ENCODE measurements around the gene SLC35C1. TPM values are rescaled to one million over a fixed set of nuclear protein-coding genes. Genes with fewer than 3 reads are reported as not detected.
A peak's percentile ranks its signal among the peaks of the same experiment; 100 is the strongest.

The SLC35C1 gene
- total and polyA plus RNA-seq, 3 experiments from 2014 or later = 17.7 to 22.4 (median 18.1) TPM

GRCh38 chr11:45809456-45810395 is 4.8 kb downstream of the SLC35C1 start:
- Histone ChIP-seq H3K27me3 (ENCODE audit: insufficient read depth, low read length, poor library complexity, severe bottlenecking) (no peaks in the 10 kb centered on the region), H3K9me3 (ENCODE audit: low read length) (no peaks in the 10 kb centered on the region), H3K4me3 (ENCODE audit: low read length) (no peak overlapping the region), H3K4me1 (ENCODE audit: insufficient read depth, low read length) (peaks cover 37% of the 10 kb centered on the region), H3K27ac (ENCODE audit: low read depth, low read length) (no peak overlapping the region), H3K36me3 (ENCODE audit: insufficient read depth, low read length) (peaks cover 9% of the 10 kb centered on the region)
- peaks cover 0 to 66% (median 4%) of the 10 kb centered on the region in 3 donors for H3K36me3 Mint-ChIP-seq
- no peaks in the 10 kb centered on the region for H3K27me3 Mint-ChIP-seq
- peak overlapping the region in 7 of 8 donors; percentile 4 to 87 (median 75) for H3K27ac Mint-ChIP-seq
- POLR2A ChIA-PET = no interaction called here
- peaks cover 33 to 54% (median 44%) of the 10 kb centered on the region in 3 donors for H3K4me1 Mint-ChIP-seq
- CTCF ChIA-PET = interaction anchor here (1.4 kb wide), 1 partner anchor 16 kb away, joined by 3 read pairs; no protein-coding TSS in a partner anchor
- no peak for DNase-seq
- H3K9me3 Mint-ChIP-seq = no peaks in the 10 kb centered on the region
- peak overlapping the region in 2 of 7 donors; percentile 28 to 30 for H3K4me3 Mint-ChIP-seq

GRCh38 chr11:45810431-45811108 is 5.6 kb downstream of the SLC35C1 start:
- POLR2A ChIA-PET = no interaction called here
- CTCF ChIA-PET = no interaction called here
- H3K36me3 ChIP-seq (ENCODE audit: insufficient read depth, low read length) = peaks cover 9% of the 10 kb centered on the region
- Mint-ChIP-seq H3K27me3 (no peaks in the 10 kb centered on the region), H3K36me3 (peaks cover 0 to 62% (median 4%) of the 10 kb centered on the region in 3 donors), H3K4me3 (peak overlapping the region in 1 of 7 donors; percentile 37), H3K9me3 (no peaks in the 10 kb centered on the region), H3K4me1 (peaks cover 33 to 47% (median 44%) of the 10 kb centered on the region in 3 donors), H3K27ac (peak overlapping the region in 2 of 8 donors; percentile 39 to 83)
- peaks cover 34% of the 10 kb centered on the region for H3K4me1 ChIP-seq (ENCODE audit: insufficient read depth, low read length)
- no peak for DNase-seq
- H3K4me3 ChIP-seq (ENCODE audit: low read length) = no peak overlapping the region
- H3K27me3 ChIP-seq (ENCODE audit: insufficient read depth, low read length, poor library complexity, severe bottlenecking) = no peaks in the 10 kb centered on the region
- H3K9me3 ChIP-seq (ENCODE audit: low read length) = no peaks in the 10 kb centered on the region
- H3K27ac ChIP-seq (ENCODE audit: low read depth, low read length) = no peak overlapping the region

GRCh38 chr11:45811109-45811435 is 6.1 kb downstream of the SLC35C1 start:
- no peaks in the 10 kb centered on the region for H3K27me3 Mint-ChIP-seq
- H3K4me3 Mint-ChIP-seq = peak overlapping the region in 1 of 7 donors; percentile 37

GRCh38 chr11:45811571-45812290 is 6.8 kb downstream of the SLC35C1 start:
- Histone ChIP-seq H3K4me3 (ENCODE audit: low read length) (no peak overlapping the region), H3K9me3 (ENCODE audit: low read length) (no peaks in the 10 kb centered on the region), H3K36me3 (ENCODE audit: insufficient read depth, low read length) (peaks cover 9% of the 10 kb centered on the region), H3K27me3 (ENCODE audit: insufficient read depth, low read length, poor library complexity, severe bottlenecking) (no peaks in the 10 kb centered on the region), H3K27ac (ENCODE audit: low read depth, low read length) (no peak overlapping the region), H3K4me1 (ENCODE audit: insufficient read depth, low read length) (peaks cover 23% of the 10 kb centered on the region)
- H3K4me3 Mint-ChIP-seq = no peak overlapping the region
- H3K9me3 Mint-ChIP-seq = no peaks in the 10 kb centered on the region
- H3K27me3 Mint-ChIP-seq = no peaks in the 10 kb centered on the region
- H3K36me3 Mint-ChIP-seq = peaks cover 0 to 53% (median 4%) of the 10 kb centered on the region in 3 donors
- peak overlapping the region in 1 of 8 donors; percentile 61 for H3K27ac Mint-ChIP-seq
- peaks cover 24 to 35% (median 34%) of the 10 kb centered on the region in 3 donors for H3K4me1 Mint-ChIP-seq
- DNase-seq = no peak
- ChIA-PET CTCF (interaction anchor here (1.4 to 1.6 kb wide), 2 partner anchors 12 to 40 kb away, joined by 4 to 6 read pairs; no protein-coding TSS in a partner anchor), POLR2A (no interaction called here)

More at GRCh38 chr11:45811109-45811435, 6.1 kb downstream of the SLC35C1 start:
- Histone ChIP-seq H3K4me3 (ENCODE audit: low read length) (no peak overlapping the region), H3K36me3 (ENCODE audit: insufficient read depth, low read length) (peaks cover 9% of the 10 kb centered on the region), H3K27me3 (ENCODE audit: insufficient read depth, low read length, poor library complexity, severe bottlenecking) (no peaks in the 10 kb centered on the region), H3K9me3 (ENCODE audit: low read length) (no peaks in the 10 kb centered on the region), H3K4me1 (ENCODE audit: insufficient read depth, low read length) (peaks cover 29% of the 10 kb centered on the region), H3K27ac (ENCODE audit: low read depth, low read length) (no peak overlapping the region)
- Mint-ChIP-seq H3K27ac (no peak overlapping the region), H3K36me3 (peaks cover 0 to 59% (median 4%) of the 10 kb centered on the region in 3 donors), H3K4me1 (peaks cover 29 to 42% (median 41%) of the 10 kb centered on the region in 3 donors), H3K9me3 (no peaks in the 10 kb centered on the region)
- ChIA-PET CTCF (no interaction called here), POLR2A (no interaction called here)
- DNase-seq = no peak

- no peaks in the 10 kb centered on the region for H3K9me3 Mint-ChIP-seq
- peak overlapping the region in 5 of 8 donors; percentile 21 to 87 (median 68) for H3K27ac Mint-ChIP-seq
- no peak overlapping the region for H3K4me3 Mint-ChIP-seq
- Histone ChIP-seq H3K27ac (ENCODE audit: low read depth, low read length) (no peak overlapping the region), H3K27me3 (ENCODE audit: insufficient read depth, low read length, poor library complexity, severe bottlenecking) (no peaks in the 10 kb centered on the region), H3K36me3 (ENCODE audit: insufficient read depth, low read length) (peaks cover 9% of the 10 kb centered on the region), H3K9me3 (ENCODE audit: low read length) (no peaks in the 10 kb centered on the region), H3K4me3 (ENCODE audit: low read length) (no peak overlapping the region), H3K4me1 (ENCODE audit: insufficient read depth, low read length) (peaks cover 11% of the 10 kb centered on the region)
- CTCF ChIA-PET = interaction anchor here (1.4 to 1.6 kb wide), 2 partner anchors 13 to 41 kb away, joined by 4 to 6 read pairs; no protein-coding TSS in a partner anchor
- peaks cover 0 to 2% of the 10 kb centered on the region in 2 donors for H3K27me3 Mint-ChIP-seq
- POLR2A ChIA-PET = no interaction called here
- peaks cover 16 to 24% (median 23%) of the 10 kb centered on the region in 3 donors for H3K4me1 Mint-ChIP-seq
- DNase-seq = no peak
- H3K36me3 Mint-ChIP-seq = peaks cover 0 to 46% (median 4%) of the 10 kb centered on the region in 3 donors
These were observed 7.9 kb downstream of the SLC35C1 start for GRCh38 chr11:45812581-45813548.

GRCh38 chr11:45815747-45816146 is 10.8 kb downstream of the SLC35C1 start:
- H3K27me3 ChIP-seq (ENCODE audit: insufficient read depth, low read length, poor library complexity, severe bottlenecking) = no peaks in the 10 kb centered on the region
- Mint-ChIP-seq H3K4me3 (no peak overlapping the region), H3K27me3 (peaks cover 2 to 6% of the 10 kb centered on the region in 2 donors), H3K36me3 (peaks cover 0 to 21% (median 0%) of the 10 kb centered on the region in 3 donors), H3K4me1 (no peaks in the 10 kb centered on the region), H3K27ac (peak overlapping the region in 1 of 8 donors; percentile 21), H3K9me3 (peaks cover 0 to 2% (median 0%) of the 10 kb centered on the region in 5 donors)
- POLR2A ChIA-PET = no interaction called here
- no peak overlapping the region for H3K27ac ChIP-seq (ENCODE audit: low read depth, low read length)
- CTCF ChIA-PET = interaction anchor here (2.3 kb wide), 1 partner anchor 27 kb away, joined by 5 read pairs; no protein-coding TSS in a partner anchor
- peaks cover 9% of the 10 kb centered on the region for H3K36me3 ChIP-seq (ENCODE audit: insufficient read depth, low read length)
- DNase-seq = no peak
- H3K9me3 ChIP-seq (ENCODE audit: low read length) = no peaks in the 10 kb centered on the region
- no peaks in the 10 kb centered on the region for H3K4me1 ChIP-seq (ENCODE audit: insufficient read depth, low read length)
- H3K4me3 ChIP-seq (ENCODE audit: low read length) = no peak overlapping the region

GRCh38 chr11:45816614-45817013 is 11.7 kb downstream of the SLC35C1 start:
- ChIA-PET POLR2A (no interaction called here), CTCF (interaction anchor here (2.3 kb wide), 1 partner anchor 26 kb away, joined by 5 read pairs; no protein-coding TSS in a partner anchor)
- H3K27me3 Mint-ChIP-seq = peaks cover 2 to 6% of the 10 kb centered on the region in 2 donors
- no peaks in the 10 kb centered on the region for H3K9me3 ChIP-seq (ENCODE audit: low read length)
- H3K4me1 ChIP-seq (ENCODE audit: insufficient read depth, low read length) = no peaks in the 10 kb centered on the region
- peaks cover 0 to 2% (median 0%) of the 10 kb centered on the region in 5 donors for H3K9me3 Mint-ChIP-seq
- no peak overlapping the region for H3K4me3 ChIP-seq (ENCODE audit: low read length)
- DNase-seq = no peak
- H3K36me3 ChIP-seq (ENCODE audit: insufficient read depth, low read length) = peaks cover 6% of the 10 kb centered on the region
- H3K4me3 Mint-ChIP-seq = no peak overlapping the region
- no peak overlapping the region for H3K27ac ChIP-seq (ENCODE audit: low read depth, low read length)
- H3K27ac Mint-ChIP-seq = no peak overlapping the region
- no peaks in the 10 kb centered on the region for H3K4me1 Mint-ChIP-seq
- H3K36me3 Mint-ChIP-seq = peaks cover 0 to 12% (median 0%) of the 10 kb centered on the region in 3 donors
- no peaks in the 10 kb centered on the region for H3K27me3 ChIP-seq (ENCODE audit: insufficient read depth, low read length, poor library complexity, severe bottlenecking)

Data from CD8-positive, alpha-beta memory T cell (primary cell).